Activated T-cell treated with anti-CD3 and anti-CD28 coated beads for 48 hours (primary cell): ENCODE results near the gene TMEM94.
"Not testable (repeated sequence)": the region's sequence is repeated elsewhere in the genome, so short reads cannot be mapped to it uniquely, and the experiment has no call there.

Source experiments
- DNase-seq: peaks from one replicate; pipeline ENCODE4 v3.0.0-alpha.2; 2020; ENCODE audit warnings: low read depth

TMEM94 gene

DNA sequence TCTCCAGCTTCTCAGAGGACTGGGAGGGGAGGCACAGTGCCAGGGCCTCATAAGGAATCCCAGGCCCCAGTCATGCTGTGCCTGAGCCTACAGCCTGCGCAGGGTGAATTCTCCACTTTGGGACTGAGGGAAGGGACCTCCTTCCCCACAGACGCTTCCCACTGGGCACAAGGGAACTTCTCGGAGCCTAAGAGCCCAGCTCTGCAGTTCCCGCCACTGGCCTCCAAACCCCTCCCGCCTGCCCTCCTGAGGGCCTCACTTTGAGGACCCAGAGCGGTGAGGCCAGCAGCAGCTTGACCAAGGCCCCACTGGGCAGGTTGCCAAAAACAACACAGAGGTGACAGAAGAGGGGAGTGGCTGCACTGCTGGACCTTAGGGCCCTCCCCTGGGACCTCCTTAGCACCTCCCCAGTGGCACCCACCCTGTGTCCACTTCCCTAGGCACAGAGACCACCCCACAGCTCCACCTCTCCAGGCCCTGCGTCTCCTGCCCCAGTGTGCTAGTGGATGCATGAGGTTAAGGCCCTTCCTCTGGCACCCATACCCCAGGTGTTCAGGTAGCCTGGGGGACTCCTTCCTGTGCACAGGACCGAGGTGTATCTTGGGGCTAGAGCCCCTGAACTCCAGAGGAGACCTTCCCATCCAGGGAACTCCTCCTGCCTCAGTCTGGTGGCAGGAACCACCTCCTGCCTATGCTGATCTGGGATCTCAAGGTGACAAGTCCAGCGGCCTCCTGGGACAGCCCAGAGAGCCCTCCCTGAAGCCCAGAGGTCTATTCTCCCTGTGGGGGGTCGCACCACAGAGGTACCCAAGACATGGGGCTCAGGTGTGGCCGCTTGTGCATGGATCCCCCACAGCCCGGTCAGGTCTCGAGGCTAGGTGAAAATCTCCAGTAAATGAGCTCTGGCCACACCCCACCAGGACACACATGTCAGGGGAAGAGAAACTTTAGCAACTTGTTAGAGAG lies 55.5 kb downstream of the TMEM94 start:
- DNase-seq, result no peak

DNA sequence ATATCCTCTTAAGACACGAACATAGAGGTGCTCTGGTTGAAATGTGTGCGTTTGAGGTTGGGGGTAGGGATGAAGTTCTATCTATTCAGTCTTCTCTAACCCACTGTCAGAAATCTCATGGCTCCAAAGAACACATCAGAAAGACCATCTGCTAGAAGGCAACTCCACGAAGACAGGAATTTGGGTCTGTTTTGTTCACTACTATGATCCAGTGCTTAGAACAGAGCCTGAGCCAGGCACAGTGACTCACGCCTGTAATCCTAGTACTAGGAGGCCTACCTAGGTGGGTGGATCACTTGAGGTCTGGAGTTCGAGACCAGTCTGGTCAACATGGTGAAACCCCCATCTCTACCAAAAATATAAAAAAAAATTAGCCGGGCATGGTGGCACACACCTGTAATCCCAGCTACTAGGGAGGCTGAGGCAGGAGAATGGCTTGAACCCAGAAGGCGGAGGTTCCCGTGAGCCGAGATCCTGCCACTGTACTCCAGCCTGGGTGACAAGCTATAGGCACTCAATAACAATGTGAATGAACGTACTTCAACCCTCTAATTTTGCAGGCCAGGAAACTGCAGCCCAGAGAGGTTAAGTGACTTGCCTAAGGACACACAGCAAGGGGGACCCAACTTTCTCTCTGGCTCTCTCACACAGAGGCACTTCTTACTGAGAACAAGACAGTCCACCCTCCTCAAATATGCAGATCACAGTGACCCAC lies 56.6 kb downstream of the TMEM94 start:
- DNase-seq, result no peak

DNA sequence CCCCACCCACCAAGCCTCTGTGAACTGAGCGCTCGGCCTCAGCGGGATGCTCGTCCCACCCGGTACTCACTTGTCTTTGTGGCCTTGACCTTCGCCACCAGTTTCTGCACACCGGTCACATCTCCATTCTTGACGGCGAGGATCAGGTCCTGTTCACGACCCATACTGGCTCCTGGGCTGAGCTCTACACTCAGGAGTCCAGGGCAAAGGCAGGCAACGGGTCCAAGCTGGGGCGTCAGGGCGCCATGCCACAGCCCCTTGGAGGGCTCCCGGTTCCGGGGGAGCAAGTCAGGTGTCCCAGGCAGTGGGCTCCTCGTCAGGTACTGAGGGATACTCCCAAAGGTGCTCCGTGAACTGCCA lies 57.2 kb downstream of the TMEM94 start:
- no peak for DNase-seq

DNA sequence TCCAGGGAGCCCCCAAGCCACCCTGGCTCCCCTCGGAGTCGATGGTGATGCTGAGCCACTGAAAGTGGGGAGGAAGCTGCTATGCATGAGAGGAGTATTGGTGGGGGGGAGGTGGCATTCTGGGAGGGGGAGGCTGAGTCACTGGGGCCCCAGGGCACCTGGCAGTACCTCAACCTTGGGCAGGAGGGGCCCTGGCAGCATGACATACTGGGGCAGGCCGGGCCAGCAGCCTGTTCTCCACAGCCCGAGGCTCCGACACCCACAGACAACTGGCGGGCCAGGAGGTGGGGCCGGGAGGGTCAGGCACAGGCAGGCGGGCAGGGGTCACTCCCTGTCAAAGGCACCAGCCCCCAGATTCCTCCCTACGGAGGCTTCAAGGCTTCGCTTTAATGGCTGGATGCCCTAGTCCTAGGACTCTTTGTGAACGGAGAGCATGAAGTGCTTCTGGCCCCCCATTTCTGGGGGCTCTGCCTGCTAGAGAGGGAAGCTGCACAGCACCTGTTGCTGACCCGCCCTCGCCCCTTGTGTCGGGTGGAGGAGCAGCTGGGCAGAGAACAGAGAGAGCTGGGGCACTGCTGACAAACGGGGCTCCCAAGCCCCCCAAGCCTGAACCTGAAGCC lies 58.0 kb downstream of the TMEM94 start:
- no peak for DNase-seq

DNA sequence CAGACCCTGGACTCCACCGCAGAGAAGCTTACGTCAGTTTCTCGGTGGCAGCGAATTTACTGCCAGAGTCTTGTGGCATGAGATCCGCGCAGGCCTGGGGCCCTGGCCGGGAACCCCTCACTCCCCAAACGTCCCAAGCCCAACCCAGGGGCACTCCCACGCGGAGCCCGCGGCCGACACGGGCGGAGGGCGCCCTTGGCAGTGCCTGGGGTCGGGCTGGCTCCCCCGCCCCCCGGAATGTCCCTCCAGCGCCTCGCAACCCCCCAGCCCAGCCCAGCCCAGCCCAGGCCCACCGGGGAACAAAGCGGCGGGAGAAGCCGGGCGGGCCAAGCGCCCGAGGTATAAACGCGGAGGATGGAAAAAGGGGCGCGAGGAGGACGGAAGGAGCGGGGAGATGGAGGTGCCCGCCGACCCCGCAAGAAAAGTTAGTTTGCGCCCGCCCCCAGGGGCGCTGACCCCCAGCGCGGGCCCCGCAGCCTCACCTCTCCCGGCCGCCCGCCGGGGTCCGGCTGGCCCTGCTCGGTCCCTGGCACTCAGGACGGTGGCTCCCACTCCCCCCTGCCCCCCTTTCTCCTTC lies 58.6 kb downstream of the TMEM94 start:
- DNase-seq, result no peak

DNA sequence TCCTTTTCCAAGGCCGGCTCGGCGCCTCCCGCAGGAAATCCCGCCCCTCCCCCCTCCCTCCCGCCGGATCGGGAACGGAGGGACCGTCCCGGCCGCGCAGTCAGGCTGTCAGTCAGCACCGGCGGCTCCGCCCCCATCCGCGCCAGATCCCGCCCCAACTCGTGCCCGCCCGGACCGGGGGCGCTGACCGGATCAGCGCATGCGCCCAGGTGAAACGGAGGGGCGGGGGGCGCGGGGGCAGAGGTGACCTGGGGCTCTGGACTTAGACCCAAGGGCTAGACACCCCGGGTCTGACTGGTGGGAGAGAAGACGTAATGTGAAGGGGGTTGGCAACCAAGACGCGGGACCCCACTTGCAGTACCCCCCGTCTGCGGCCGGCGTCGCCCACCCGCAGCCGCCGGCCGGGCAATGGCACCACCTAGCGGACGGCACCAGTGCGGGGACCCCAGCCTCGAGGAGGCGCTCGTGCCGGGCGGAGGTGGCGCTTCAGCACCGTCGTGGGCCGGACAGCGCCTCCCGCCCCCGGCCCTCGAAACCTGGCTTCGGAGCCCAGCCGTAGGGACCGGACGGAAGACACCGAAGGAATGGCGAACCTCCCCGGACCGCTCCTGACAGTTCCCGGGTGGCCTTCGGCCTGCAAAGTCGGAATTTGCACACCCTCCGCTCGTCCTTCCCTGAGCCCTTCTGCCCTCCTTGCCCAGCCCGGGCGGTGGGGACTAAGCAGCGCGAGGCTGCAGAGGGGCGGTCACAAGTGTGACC lies 59.2 kb downstream of the TMEM94 start, which contains the start of gene CASKIN2:
TSS of gene CASKIN2 (minus strand) at position 42 of the 759 bp plus-strand sequence. CDS start 1,733 bp downstream, outside the sequence.
- DNase-seq, result peak; percentile 88

GRCh38 chr17:75516255-75516618 lies 59.8 kb downstream of the TMEM94 start, which contains the start of gene TSEN54:
TSEN54 (plus strand) TSS chr17:75516528; CDS start chr17:75516561, 33 bp downstream.
- DNase-seq, result peak; percentile 97

DNA sequence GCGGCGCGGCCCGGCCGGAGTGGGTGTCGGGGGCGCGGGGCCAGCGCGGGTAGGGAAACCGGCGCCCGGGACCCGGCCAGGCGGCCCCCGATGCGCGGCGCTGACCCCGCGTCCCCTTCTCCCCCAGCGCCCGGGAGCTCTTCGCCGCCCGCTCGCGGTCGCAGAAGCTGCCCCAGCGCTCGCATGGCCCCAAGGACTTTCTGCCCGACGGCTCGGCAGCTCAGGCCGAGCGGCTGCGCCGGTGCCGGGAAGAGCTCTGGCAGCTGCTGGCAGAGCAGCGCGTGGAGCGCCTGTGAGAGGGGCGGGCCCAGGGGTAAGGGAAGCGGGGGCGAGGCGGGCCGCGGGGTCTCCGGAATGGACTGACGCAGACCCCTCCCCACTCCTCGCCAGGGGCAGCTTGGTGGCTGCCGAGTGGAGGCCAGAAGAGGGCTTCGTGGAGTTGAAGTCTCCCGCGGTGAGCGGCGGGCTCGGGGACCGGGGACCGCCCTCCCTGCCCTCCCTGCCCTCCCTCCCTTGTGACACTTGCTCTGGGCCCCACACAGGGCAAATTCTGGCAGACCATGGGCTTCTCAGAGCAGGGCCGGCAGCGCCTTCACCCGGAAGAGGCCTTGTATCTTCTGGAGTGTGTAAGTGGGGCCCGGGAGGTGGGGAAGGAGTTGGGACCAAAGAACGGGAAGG lies 60.3 kb downstream of the TMEM94 start:
- DNase-seq, result peak; percentile 33

DNA sequence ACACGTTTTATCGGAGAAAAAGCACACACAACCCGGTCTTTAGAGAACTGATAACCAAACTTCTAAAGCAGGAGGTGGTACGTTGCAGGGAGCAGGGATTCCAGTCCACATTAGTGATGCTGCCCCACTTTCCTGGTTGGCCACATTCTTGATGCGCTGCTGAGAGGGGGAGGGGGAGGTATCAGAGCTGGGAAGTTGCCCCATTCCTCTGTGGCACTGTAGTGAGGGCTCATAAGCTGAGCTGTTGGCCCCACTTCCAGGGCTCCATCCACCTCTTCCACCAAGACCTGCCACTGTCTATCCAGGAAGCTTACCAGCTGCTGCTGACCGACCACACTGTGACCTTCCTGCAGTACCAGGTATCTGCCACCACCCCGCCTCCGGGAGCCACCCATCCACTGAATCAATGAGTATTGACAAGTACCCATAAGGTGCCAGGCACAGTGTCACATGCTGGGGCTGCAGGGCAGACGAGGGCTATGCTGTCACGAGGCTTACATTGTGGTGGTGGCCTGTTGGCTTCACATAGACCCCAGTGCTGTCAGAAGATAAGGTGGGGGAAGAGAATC lies 60.9 kb downstream of the TMEM94 start:
- no peak for DNase-seq

DNA sequence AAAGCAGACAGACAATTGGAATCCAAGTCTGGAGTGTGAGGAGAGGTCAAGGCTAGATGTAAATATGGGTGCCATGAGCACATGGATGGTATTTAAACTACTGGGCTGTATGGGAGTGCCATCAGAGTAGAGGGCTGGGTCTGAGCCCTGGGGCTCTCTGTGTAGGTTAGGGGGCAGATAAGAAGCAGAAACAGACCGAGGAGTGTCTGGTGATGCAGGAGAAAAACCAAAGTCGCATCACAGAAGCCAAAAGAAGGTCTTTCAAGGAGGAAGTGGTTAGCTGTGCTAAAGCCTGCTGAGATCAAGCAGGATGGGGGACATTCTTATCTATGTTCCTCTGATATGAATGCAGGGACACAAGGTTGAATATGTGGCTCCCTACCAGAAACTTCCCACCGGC lies 61.8 kb downstream of the TMEM94 start:
- no peak for DNase-seq

- no peak for DNase-seq
These were observed 62.6 kb downstream of the TMEM94 start for GRCh38 chr17:75518983-75519537.

DNA sequence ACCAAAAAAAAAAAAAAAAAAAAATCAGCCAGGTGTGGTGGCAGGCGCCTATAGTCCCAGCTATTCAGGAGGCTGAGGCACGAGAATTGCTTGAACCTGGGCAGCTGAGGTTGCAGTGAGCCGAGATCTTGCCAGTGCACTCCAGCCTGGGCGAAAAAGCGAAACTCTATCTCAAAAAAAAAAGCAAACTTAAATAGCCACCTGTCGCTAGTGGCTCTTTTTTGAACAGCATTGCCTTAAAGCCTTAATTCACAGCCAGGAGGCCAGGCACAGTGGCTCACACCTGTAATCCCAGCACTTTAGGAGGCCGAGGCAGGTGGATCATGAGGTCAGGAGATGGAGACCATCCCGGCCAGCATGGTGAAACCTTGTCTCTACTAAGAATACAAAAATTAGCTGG lies 64.0 kb downstream of the TMEM94 start:
- DNase-seq, result not testable (repeated sequence)

GRCh38 chr17:75521290-75521689 lies 64.9 kb downstream of the TMEM94 start:
- no peak for DNase-seq

DNA sequence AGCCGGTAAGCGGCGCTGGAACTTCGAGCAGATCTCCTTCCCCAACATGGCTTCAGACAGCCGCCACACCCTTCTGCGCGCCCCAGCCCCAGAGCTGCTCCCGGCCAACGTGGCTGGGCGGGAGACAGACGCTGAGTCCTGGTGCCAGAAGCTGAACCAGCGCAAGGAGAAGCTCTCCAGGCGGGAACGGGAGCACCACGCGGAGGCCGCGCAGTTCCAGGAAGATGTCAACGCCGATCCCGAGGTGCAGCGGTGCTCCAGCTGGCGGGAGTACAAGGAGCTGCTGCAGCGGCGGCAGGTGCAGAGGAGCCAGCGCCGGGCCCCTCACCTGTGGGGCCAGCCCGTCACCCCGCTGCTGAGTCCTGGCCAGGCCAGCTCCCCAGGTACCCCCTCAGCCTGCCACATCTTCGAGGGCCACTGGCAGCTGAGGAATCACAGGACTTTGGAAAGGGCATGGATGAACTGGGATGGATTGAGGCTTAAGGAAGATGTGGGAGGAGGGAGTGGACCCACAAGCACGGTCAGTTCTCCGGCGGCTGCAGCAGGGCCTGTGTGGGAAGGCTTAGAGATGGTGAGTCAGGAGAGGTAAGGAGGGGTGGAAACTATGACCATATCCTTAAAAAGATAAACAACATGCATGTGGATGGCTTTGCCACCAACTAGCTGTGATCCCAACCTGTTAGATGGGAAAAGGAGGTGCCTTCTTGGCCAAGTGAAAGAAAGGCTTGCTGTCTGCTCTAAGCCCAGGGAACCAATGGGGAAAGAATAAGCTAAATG lies 65.7 kb downstream of the TMEM94 start:
- DNase-seq, result no peak

DNA sequence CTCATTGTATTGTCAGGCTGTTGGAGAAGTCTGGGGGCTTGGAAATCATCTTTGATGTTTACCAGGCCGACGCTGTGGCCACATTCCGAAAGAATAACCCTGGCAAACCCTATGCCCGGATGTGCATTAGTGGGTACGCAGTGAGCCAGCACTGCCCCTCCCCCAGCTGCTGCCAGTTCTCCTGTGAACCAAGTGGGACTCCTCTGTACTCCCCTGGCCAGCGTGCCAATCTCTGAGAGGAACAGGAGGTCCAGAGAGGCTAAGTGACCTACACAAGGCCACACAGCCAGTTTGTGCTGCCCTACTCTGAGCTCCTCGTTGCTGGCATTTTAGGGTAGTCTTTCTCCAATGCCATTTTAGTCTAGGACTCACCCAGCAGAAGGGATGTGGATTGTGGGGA lies 67.2 kb downstream of the TMEM94 start:
- no peak for DNase-seq

GRCh38 chr17:75524269-75524969 lies 68.0 kb downstream of the TMEM94 start:
- DNase-seq, result no peak

DNA sequence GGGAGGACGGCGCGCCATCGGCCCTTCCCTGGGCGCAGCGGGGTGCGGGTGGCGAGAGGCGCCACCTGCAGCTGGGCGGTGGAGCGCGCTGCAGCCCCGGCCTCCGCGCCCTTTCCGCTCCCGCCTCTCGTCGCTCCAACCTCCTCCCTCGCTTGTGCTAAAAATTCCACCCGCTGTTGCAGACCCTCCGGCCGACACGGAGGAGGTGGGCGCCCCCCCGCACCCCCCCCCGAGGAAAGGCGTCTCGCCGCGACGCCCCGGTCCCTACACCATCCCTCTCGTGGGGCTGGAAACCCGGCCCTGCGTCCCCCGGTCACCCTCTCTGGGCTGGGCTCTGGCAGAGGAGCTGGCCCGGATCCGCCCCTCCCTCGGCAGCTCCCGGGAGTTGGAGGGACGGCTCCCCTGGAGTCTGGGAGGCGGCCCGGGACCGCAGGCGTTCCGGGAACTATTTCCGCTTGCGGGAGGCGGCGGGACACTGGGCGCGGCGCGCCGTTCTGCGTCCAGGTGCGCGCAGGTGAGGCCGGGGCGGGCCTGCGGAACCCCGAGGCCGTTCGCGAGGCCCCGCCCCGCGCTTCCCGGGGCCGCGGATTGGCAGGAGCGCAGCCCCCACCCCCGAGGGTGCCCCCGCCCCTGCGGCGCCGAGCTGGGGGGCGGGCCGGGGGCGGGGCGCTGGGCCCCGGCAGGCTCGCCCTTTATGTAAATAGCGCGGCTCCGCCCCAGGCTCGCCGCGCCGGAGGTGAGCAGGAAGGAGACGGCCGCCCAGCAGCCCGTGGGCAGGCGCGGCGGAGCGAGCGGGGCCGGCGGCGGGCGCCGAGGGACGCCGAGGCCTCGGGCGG lies 68.8 kb downstream of the TMEM94 start, which contains the start of gene LLGL2:
TSS of gene LLGL2 (plus strand) at position 728 of the 836 bp plus-strand sequence. CDS start 17,730 bp downstream, outside the sequence.
- DNase-seq, result peak; percentile 78
